GM18909 (cell line): ENCODE data around the gene TSPAN18.

Source experiments
- ATAC-seq: cut with Tn5 transposase; IDR thresholded peaks from one replicate; pipeline ENCODE4 v1.9.1; 2021; ENCODE audit warnings: mild to moderate bottlenecking; ENCODE audit not compliant: unreplicated experiment, poor library complexity

TSPAN18 gene

DNA sequence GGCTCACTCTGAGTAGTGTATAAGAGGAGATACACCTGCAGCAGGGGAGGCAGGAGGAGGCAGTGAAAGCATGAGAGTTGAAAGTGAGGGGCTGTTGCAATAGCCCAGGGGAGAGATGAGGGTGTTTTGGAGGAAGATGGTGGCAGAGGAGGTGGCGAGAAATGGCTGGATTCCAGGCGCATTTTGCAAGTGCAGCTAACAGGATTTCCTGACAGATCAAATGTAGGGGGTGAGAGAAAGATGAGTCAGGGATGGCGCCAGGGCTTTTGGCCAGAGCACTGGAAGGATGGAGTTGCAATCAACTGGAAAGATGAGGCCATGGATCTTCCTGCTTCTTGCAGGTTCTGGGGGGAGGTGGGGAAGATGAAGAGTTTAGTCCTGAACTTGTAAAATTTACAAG lies 16.8 kb upstream of the TSPAN18 start:
- ATAC-seq = no peak

DNA sequence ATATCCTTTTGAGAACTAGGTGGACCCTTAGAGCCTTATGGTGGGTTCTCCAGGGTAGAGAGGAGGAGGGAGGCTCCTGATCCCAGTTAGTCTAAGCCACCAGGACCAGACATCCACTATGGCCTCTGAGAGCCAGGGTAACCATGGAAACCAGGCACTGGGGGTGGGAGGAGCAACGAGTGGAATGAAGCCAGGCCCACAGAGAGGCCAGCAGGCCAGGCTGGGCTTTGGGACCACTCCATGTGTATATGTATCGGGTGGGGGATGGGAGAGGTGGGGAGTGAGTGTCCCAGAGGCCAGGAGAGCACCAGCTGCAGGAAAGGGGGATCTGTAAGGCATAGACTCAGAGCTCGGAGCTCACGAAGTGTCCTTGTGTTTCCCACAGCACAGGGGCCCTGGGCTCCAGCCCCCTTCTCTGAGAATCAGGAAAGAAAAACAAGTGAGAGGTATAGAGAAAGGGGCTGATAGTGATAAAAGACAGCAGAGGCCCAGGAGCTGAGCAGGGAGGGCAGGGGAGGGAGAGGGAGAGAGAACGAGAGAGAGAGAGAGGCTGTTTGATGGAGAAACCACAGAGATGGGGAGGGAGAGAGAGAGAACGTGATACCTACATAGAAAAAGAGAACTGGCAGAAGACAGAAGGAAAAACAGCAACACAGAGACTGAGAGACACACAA lies 15.5 kb upstream of the TSPAN18 start:
- no peak for ATAC-seq

DNA sequence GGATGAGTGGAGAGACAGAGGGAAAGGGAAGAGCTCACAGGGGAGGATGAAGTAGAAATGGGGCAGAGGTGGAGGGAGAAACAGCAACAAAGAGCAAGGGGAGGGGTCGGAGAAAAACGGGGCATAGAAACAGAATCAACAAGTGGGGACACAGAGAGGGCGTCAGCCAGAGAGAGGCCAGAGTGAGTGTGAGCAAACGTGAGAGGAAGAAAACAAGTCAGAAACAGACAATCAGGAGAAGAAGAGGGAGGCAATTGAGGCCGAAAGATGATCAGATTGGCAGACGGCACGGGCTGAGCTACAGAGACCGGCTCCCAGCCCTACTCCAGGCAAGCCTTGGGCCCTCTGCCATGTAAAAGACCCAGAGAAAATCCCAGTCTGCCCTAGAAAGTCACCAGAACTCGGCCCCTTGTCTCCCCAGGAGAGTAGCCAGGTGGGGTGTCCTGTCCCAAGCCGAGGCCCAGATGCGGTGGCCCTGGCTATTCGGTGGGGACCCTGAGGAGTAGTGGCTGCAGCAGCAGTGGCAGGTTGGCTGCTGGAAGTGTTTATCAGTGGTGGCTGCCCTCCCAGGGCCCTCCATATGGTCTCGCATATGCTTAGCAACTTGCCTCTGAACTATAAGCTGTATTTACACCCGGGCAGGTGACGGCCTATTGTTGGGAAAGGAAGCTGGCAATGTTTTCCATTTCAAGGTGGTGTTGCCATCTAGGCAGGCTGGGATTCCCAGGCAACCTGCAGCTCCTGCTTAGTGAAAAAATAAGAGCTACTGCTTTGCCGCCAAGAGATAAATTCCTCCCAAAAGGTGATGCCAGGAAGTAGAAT lies 14.8 kb upstream of the TSPAN18 start:
- no peak for ATAC-seq

DNA sequence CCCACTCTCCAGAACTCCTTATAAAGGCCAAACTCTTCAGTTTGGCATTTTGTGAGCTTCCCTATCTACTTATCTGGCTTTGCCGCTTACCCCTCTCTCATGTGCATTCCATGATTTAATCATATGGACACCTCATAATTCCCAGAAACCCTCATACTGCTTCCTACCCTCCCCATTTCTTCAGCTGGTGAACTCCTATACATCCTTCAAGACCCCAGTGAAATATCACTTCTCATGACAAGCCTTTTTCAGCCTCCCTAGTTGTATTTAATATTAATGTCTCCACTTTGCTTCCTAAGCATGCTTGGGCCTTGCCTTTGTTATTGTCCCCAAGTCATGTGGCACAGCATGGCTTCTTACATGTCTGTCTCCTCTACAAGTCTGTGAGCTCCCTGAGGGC lies 13.7 kb upstream of the TSPAN18 start:
- ATAC-seq = no peak

DNA sequence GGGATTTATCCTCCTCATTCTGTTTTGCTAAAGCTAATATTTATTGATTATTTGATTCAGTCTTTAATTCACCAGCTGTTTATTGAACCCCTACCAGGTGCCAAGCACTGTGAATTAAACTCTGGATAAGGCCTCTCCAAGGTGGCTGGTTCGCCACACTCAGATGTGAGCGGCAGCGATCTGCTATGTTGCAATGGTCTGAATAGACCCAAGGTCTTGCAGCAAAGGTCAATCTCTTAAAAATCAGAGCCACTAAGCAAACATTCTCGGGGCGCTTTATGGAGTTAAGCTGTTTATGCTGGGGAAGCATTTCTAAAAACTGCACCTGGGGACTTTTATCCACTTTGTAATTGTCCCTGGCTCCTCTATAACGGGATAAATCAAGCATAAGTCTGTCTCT lies 10.5 kb upstream of the TSPAN18 start:
- ATAC-seq = no peak

DNA sequence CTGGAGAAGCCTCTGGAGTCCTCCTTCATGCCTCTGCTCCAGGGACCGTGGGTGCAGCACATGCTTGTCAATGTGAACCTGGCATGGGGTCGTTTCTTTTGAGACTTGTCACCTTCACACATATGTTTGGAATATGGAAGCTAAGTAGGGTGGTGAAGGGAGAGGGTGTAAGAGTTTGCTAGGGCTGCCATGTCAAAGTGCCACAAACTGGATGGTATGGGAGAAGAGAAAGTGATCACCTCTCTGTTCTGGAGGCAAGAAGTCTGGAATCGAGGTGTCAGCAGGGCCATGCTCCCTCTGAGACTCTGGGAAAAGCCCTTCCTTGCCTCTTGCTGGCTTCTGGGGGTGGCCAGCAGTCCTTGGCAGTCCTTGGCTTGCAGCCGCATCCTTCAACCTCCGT lies 8.7 kb upstream of the TSPAN18 start:
- no peak for ATAC-seq

DNA sequence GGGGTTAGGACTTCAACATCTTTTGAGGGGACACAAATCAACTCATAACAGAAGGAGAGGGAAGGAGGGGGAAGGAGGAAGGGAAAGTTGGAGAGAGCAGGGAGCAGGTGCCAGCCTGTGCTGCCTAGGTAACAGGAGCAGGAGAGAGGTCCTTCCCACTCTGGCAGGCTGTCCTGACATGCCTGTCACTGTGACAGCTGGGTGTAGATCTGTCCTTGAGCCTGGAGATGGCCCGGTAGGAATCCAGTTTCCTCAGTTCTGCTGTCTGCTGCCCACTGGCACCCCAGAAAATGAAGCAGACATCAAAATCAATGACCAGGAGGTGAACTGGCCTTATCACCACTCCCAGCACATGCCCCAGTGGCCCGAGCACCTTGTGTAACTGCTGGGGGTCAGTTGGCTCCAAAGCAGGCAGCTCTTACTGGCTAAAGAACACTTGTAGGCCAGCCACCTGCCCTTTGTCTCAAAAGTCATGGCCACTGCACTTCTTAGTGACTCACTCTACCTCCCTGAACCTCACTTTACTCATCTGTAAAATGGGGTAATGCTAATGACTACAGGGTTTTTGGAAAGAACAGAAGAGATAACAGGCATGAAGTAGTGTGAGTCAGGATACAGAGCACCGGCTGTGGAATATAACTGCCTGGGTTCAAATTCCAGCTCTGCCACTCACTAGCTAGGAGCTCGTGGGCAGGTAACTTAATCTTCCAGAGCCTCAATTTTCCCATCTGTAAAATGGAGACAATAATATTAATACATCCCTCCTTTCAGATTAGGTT lies 8.0 kb upstream of the TSPAN18 start:
- ATAC-seq = no peak

DNA sequence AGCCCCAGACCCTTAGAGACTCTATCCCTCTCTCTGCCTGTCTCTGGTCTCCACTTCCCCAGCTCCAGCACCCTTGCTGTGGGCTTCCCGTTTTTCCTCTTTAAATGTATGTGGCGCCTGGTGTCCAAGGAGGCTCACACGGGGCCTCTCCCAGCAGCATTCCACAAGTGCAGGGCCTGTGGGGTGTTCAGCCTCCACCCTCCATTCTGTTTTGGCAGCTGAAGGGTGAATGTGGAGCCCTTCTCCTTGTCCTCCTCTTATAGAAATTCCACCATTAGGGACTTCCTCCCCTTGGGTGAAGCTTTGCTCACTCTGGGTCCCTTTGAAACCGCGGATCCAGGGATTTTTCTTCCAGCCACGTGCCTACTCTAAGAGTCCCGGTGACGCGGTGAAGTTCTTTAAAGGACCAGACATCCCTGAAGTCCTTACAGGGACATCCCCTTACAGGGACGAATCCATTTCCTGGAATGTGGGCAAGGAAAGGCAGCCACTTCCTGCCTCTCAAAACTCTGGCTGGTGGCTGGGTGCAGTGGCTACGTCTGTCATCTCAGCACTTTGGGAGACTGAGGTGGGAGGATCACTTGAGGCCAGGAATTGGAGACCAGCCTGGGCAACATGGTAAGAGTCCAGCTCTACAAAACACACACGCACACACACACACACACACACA lies 1.6 kb upstream of the TSPAN18 start:
- ATAC-seq = no peak

DNA sequence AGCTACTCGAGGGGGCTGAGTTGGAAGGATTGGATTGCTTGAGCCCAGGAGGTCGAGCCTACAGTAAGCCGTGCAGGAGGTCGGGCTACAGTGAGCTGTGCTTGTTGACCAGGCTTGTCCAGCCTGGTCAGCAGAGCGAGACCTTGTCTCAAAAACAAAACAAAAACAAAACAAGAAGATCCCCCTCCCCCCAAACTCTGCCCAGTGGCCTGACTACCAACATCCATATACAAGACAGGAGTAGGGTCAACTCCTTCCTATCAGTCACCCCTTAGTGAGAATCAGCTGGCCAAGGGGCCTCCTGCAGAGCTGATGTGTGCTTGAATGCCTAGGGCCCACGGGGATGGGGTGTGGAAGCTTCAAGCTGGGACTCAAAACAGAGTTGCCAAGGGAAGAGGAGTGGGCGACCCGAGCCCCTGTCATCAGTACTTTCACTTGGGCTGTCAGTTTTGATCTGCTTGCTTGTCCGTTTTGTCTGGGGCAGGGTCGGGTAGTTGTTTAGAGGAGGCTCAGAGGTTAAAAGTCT lies 942 bp upstream of the TSPAN18 start:
- peak; percentile 3 for ATAC-seq

DNA sequence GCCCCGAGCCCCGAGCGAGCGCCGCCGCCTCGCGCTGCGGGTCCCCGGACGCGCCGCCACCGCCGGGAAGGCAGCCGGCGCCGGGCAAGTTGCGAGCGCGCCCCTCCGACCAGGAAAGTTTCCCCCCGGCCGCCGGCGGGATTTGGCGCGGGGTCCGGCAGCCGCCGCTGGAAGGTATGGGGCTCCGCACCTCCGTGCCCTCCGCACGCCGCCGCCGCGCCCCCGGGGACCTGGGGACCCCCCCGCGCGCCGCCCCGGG lies 281 bp downstream of the TSPAN18 start:
- ATAC-seq = no peak

DNA sequence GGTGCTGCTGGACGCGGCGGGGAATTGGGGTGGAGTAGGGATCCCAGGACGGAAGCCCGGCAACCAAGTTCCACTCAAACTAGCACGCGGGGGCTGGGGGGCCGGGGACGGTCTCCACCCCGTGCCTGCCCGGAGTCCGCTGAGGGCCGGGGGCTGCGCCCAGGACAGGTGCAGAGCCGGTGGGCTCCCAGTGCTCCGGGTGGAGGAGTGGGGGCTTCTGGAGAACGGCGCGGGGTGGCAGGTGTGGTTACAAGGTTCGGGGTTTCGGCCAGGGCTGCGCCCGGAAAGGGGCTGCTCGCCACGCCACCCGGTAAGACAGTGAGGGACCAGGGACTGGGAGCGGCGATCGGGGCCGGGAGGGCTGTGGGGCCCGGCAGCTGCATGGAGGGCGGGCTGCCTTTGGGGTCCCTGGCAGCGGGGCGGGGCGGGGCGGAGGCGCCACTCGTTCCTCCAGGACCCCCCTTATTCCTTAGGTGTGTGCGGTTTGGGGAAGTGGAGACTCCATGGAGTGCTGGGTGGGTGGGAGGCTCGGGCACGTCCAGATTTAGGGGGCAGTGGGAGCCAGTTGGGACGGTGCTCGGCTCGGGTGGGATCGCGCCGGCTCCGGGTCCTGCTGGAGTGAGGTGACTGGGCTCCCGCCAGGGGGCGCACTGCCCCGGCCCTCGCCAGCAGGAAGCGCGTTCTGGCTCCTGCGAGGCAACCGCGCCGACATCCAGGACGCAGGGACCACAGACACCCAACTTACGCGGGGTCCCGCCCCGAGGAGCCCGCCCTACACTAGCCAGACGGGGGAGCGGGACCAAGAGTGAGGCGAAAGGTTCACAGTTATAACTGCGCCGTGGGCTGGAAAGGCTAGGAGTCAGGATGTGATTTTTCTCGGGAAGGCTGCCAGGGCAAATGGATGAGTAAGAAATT lies 868 bp downstream of the TSPAN18 start:
- peak; percentile 46 for ATAC-seq

DNA sequence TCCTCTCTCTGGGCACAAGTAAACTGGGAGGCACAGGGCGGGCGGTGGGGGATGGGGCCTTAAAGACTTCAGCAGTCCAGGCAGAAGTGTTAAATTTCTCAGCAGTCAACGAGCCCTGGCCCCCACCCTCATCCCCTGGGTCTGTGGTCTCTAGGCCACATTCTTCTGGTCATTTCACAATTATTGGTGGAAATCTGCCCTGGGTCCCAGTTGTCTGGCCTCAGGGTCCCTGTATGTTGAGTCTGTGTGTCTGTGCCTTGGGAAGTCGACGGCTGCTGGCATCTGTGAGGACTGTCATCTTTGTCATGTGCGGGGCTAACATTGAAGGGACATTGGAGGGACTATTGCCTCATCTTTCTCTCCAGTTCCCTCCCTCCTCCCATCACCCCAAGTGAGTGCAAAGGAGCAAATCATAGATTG lies 1.7 kb downstream of the TSPAN18 start:
- no peak for ATAC-seq

DNA sequence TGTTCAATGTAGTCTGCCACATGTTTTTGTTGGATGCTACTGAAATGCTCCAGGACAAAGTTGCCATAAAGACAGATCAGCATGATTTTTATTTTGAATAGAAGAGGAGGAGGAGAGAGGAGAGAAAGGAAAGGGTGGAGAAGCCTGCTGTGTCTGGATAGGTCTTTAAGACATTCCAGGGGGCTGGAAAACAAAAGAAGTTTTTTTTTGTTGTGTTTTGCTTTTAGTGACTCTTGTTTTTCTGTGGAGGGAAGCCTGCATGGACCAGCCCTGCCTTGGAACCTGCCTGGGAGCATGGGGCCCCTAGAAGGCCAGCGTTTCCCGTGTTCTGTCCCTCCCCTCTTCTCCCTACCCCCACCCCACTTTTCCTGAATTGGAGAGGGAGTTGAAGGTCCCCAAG lies 2.3 kb downstream of the TSPAN18 start:
- no peak for ATAC-seq

DNA sequence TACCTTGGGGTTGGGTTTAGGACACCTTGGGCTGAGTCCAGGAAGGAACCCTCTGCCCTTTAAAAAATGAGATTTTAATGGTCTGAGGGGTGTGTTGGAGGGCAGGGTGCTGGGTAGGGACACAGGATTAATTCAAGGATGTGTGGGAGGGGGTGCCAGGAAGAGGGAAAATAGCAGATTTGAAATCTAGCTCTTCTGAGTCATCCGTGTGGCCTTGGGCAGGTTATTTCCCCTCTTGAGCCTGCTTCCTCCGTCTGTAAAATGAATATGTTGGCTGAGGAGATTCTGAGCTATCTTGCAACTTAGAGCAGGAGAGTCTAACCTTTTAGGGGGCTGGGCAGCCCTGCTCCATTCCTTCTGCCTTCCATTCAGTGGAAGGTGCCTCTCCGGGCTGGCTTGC lies 3.0 kb downstream of the TSPAN18 start:
- no peak for ATAC-seq

DNA sequence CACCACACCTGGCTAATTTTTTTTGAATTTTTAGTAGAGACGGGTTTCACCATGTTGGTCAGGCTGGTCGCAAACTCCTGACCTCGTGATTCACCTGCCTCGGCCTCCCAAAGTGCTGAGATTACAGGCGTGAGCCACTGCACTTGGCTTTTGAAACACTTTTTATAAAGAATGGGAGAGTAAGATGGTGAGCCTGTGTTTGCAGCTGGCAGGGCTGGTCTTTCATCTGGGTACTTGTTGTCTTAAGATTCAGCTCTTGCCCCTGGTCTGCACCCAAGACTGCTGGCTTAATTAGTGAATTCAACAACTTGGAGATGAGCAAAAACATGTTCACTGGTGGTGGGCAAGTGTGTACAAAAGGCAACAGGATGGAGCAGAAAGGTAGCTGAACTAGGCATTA lies 4.0 kb downstream of the TSPAN18 start:
- ATAC-seq = no peak

DNA sequence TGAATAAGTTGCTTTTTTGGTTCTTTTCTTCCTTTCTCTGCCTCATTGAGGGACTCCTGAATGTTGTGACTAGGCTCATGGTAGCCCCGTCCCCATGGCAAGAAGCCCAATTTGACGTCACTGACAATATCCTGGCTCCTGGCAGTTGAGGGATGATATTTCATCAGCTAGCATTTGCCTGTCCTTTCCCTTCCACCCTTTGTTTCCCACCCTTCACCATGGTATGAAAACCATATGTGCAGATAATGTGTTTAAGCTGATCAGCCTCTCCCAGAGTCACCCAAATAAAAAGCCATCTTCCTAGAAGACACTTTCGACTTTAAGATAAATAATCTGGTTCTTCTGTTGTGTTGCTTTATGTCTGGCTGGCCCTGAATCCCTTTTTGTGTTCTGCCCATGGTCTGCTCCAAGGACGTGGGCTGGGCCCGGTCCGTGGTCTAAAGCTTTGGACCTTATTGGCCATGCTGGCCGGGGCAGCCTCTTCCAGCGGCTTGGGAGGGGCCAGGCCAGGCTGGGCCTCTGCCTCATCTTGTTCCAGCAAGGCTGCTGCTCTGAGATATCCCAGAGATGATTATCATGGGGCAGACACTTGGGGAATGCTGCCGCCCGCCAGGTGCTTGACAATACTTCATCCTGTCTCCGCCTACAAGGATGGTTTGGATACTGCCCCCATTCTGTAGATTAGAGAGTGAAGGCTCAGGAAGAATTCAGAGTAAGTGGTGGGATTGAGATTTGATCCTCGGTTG lies 5.1 kb downstream of the TSPAN18 start:
- no peak for ATAC-seq

DNA sequence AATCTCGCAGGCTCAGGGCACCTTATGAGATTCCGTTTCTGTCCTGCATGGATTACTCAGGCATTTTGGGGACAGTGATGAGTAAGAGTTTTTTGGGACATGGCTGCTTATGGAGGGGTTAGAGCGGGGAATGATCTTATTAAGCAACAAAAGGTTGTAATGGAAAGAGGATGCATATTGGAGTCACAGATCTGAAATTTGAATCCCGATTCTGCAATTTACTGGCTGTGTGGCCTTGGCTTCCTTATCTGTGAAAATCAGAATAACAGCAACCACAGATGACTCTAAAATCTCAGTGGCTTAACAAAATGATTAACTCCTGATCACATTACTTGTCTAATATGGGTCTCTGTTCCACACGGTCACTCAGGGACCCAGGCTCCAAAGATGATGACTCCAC lies 5.8 kb downstream of the TSPAN18 start:
- ATAC-seq = no peak

DNA sequence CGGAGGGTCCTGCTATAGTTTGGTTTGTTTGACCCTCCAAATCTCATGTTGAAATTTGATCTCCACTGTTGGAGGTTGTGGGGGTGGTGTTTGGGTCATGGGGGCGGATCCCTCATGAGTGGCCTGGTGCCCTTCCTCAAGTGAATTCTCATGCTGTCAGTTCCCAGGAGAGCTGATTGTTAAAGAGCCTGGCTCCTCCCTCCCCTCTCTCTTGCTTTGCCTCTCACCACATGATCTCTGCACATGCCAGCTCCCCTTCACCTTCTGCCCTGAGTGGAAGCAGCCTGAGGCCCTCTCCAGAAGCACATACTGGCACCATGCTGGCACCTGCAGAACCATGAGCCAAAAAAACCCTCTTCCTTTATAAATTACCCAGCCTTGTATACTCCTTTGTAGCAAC lies 7.1 kb downstream of the TSPAN18 start:
- ATAC-seq = no peak

DNA sequence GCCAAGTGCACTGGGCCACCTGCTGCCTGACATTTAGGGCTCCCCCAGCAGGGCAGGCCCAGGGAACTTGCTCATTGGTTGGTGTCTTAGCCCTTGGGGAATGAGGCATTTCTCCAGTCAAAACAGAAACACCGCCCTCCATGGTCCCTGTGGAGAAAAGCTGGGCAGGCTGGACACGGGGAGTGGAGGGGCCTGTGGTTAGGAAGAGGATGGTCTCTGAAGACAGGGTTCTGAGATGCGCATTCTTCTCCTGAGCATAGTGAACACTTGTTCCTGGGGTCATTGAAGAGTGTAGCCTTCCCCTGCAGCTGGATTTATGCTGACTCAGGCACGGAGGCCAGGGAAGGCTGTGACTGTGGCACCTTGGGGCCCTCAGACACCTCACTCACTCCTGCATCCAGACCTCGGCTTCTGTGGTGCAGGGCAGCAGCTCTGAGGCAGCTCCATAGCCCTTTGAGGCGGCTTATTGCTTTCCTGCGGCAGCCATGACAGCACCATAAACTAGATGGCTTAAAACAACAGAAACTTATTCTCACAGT lies 8.2 kb downstream of the TSPAN18 start:
- no peak for ATAC-seq
